Activated CD4-positive, alpha-beta T cell treated with anti-CD3 and anti-CD28 coated beads for 24 hours (primary cell): ENCODE measurements around the gene PCDH1.
"Not testable (repeated sequence)": the region's sequence is repeated elsewhere in the genome, so short reads cannot be mapped to it uniquely, and the experiment has no call there.

Experiments
- DNase-seq, 2 donors: peaks; one replicate each; pipeline ENCODE4 v3.0.0-alpha.2; 2020; ENCODE audit warnings: low read depth in 2 of 2

Gene PCDH1

GRCh38 chr5:141898448-141899049 lies 20.3 kb upstream of the PCDH1 start:
- DNase-seq = no peak

GRCh38 chr5:141897425-141897824 lies 19.2 kb upstream of the PCDH1 start:
- no peak for DNase-seq

- DNase-seq = not testable (repeated sequence)
Observed at GRCh38 chr5:141890429-141890828, 12.2 kb upstream of the PCDH1 start.

GRCh38 chr5:141889282-141889871 lies 11.2 kb upstream of the PCDH1 start:
- no peak for DNase-seq

- no peak for DNase-seq
Observed at GRCh38 chr5:141883892-141884318, 5.7 kb upstream of the PCDH1 start.

GRCh38 chr5:141883184-141883891 lies 5.1 kb upstream of the PCDH1 start:
- no peak for DNase-seq

GRCh38 chr5:141882594-141883183 lies 4.5 kb upstream of the PCDH1 start:
- DNase-seq = no peak

GRCh38 chr5:141881886-141882285 lies 3.7 kb upstream of the PCDH1 start:
- DNase-seq = no peak

- DNase-seq = no peak
Observed at GRCh38 chr5:141880961-141881801, 3.0 kb upstream of the PCDH1 start.

GRCh38 chr5:141879941-141880738 lies 1.9 kb upstream of the PCDH1 start:
- DNase-seq = no peak

- no peak for DNase-seq
Observed at GRCh38 chr5:141879426-141879759, 1.2 kb upstream of the PCDH1 start.

- peak; percentile 82 to 87 for DNase-seq
Observed at GRCh38 chr5:141878711-141879425, 658 bp upstream of the PCDH1 start.

- no peak for DNase-seq
Observed at GRCh38 chr5:141877356-141878185, 639 bp downstream of the PCDH1 start.

- DNase-seq = no peak
Observed at GRCh38 chr5:141876628-141877355, 1.4 kb downstream of the PCDH1 start.

GRCh38 chr5:141875795-141876627 lies 2.2 kb downstream of the PCDH1 start:
- no peak for DNase-seq

GRCh38 chr5:141875022-141875740 lies 3.0 kb downstream of the PCDH1 start:
- DNase-seq = no peak

GRCh38 chr5:141874262-141874964 lies 3.8 kb downstream of the PCDH1 start:
- no peak for DNase-seq
